Activated T-cell treated with anti-CD3 and anti-CD28 coated beads, Interleukin-2, amount 50 U/mL, for 24 hours (primary cell): ENCODE results near the gene PDE7B.

ENCODE experiments used
- DNase-seq: peaks from one replicate; pipeline ENCODE4 v3.0.0-alpha.2; 2020
- H3K27ac Mint-ChIP-seq: 2 replicates; pipeline ENCODE4 v1.8.0; 2020; ENCODE audit warnings: mild to moderate bottlenecking, mixed read lengths
- H3K27me3 Mint-ChIP-seq: 2 replicates; pipeline ENCODE4 v1.8.0; 2020; ENCODE audit warnings: mixed read lengths
- H3K36me3 Mint-ChIP-seq: 2 replicates; pipeline ENCODE4 v1.8.0; 2020; ENCODE audit warnings: low read depth, mixed read lengths
- H3K4me1 Mint-ChIP-seq: 2 replicates; pipeline ENCODE4 v1.8.0; 2020; ENCODE audit warnings: low read depth, mixed read lengths
- H3K4me3 Mint-ChIP-seq: 2 replicates; pipeline ENCODE4 v1.8.0; 2020; ENCODE audit warnings: mild to moderate bottlenecking, moderate library complexity, mixed read lengths
- H3K9me3 Mint-ChIP-seq: 2 replicates; pipeline ENCODE4 v1.8.0; 2020; ENCODE audit warnings: mixed read lengths

PDE7B gene

DNA sequence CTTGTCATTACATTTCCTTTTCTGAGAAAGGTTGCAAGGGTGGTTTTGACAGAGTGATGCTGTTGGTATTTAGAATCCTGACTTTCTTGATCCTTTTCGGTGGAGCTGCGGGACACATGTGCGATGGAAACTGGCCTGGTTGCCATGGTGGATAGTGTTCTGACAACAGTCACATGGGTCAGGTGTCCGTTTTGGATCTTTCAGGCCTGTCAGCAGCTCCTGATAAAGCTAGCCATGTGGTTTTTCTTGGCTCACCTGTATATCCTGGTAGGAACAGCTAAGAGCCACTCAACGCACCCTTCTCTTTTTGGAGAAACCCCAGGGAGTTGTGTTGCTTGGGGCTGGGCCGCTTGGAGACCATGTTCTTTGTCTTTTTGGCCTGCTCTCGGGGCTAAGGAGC, 221.2 kb downstream of the PDE7B start:
- Mint-ChIP-seq H3K4me1 (no peaks in the 10 kb centered on the region), H3K27ac (no peak overlapping the region), H3K36me3 (no peaks in the 10 kb centered on the region), H3K9me3 (no peaks in the 10 kb centered on the region), H3K27me3 (peaks cover 4% of the 10 kb centered on the region), H3K4me3 (no peak overlapping the region)
- no peak for DNase-seq

DNA sequence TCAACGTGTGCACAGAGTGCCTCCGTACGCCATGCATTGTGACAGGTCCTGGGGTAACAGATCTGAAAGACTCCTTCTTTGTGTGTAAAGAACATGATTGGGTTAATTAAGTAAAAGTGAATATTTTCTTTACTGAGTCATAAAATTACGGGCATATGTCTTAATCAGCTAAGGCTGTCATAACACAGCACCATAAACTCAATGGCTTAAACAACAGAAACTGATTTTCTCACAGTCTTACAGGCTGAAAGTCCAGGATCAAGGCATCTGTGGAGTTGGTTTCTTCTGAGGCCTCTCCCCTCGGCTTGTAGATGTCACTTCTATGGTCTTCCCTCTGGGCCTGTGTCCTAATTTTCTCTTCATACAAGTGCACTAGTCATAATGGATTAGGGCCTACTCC, 221.7 kb downstream of the PDE7B start:
- H3K4me1 Mint-ChIP-seq = no peaks in the 10 kb centered on the region
- no peaks in the 10 kb centered on the region for H3K36me3 Mint-ChIP-seq
- H3K4me3 Mint-ChIP-seq = no peak overlapping the region
- no peak overlapping the region for H3K27ac Mint-ChIP-seq
- no peak for DNase-seq
- H3K9me3 Mint-ChIP-seq = no peaks in the 10 kb centered on the region
- peaks cover 4% of the 10 kb centered on the region for H3K27me3 Mint-ChIP-seq

DNA sequence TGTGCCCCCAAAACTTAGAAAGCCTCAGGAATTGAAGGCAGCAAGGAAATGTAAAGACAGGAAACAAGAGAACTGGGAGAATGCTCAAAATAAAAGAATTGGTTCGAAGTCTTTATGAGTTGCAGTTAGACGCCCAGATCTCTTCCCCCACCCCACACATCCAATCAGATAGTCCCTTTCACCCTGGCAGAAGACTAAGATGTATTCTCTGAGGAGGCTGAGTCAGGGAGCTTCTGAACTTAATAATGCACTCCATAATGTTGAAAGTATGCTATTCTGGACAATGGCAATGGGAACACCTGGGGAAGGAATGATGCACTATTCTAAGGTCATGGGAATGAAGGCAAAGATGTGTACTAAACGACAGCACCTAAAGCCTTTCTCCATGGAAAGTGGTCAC, 225.0 kb downstream of the PDE7B start:
- no peaks in the 10 kb centered on the region for H3K4me1 Mint-ChIP-seq
- no peak for DNase-seq
- no peak overlapping the region for H3K4me3 Mint-ChIP-seq
- H3K27ac Mint-ChIP-seq = no peak overlapping the region
- no peaks in the 10 kb centered on the region for H3K36me3 Mint-ChIP-seq
- no peaks in the 10 kb centered on the region for H3K9me3 Mint-ChIP-seq
- peaks cover 4% of the 10 kb centered on the region for H3K27me3 Mint-ChIP-seq

DNA sequence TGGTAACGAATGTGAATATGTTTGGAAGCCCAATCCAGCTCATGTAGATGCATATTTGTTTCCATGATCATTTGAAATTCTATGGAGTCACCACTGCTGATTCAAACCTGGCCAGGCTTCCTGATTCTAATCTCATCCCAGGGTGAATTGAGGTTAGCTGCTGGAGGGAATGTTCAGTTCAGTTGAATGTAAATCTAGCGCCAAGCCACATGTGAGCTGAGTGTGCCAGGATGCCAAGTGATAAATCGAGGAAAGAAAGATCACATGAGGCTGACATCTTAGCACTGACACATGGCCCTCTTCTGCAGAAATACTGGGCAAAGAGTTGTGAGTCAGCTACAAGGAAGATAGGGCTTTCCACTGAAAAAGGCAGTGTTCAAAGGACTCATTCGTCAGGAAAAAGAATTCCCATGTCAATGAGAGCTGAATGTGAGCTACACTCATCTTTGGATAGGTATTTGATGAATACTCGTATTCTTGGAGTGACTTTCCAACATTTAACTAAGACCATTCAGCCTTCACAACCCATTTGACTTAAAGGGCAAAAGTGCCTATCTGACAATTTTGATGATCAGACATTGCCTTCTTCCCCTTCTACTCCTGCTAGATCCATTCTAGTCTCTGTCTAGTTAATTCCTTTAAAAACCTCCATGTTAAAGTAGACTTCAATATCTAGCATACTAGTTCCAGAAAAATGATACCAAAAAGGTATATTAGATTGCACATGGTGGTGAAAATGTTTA, 226.5 kb downstream of the PDE7B start:
- Mint-ChIP-seq H3K4me1 (no peaks in the 10 kb centered on the region), H3K27me3 (peaks cover 4% of the 10 kb centered on the region), H3K36me3 (no peaks in the 10 kb centered on the region), H3K27ac (no peak overlapping the region), H3K4me3 (no peak overlapping the region), H3K9me3 (no peaks in the 10 kb centered on the region)
- DNase-seq = no peak

DNA sequence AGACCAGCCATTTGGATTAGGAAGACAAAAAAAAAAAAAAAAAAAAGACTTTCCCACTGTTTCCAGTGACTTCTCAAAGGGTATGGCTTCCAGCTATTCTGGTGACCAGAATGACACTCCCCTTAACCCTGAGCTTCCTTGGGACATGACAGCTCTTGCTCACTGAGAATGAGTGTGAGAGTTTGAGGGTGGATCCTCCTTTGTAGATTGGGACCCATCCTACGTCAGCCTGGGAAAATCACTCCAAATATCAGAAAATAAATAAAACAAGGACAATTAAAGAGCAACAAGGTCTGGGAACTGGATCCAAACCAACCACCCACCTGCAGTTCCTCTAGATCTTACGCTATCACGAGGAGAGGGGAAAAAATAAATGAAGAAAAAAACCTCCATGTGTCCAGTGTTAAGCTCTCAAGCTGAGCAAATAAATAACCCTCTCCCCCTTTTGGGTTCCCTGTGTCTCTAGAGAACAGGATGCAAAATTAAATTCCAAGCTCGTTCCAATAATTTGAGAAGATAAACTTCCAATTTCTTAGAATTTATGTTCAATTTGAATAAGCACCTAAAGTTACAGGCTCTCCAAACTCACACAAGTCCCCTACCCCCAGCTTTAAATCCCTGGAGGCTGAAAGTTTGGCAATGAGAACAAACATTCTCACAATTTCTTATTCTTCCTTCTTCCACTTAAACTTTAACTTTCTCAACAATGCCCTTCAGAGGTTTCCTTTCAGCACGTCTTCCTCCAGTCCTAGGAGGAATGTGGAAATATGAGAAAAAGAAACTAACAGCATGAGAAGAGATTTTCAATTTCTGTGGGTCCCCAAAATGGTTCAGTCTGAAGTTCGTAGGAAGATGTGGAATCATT, 228.4 kb downstream of the PDE7B start:
- H3K9me3 Mint-ChIP-seq = no peaks in the 10 kb centered on the region
- no peaks in the 10 kb centered on the region for H3K36me3 Mint-ChIP-seq
- no peak overlapping the region for H3K27ac Mint-ChIP-seq
- peaks cover 4% of the 10 kb centered on the region for H3K27me3 Mint-ChIP-seq
- no peak for DNase-seq
- H3K4me1 Mint-ChIP-seq = no peaks in the 10 kb centered on the region
- no peak overlapping the region for H3K4me3 Mint-ChIP-seq

DNA sequence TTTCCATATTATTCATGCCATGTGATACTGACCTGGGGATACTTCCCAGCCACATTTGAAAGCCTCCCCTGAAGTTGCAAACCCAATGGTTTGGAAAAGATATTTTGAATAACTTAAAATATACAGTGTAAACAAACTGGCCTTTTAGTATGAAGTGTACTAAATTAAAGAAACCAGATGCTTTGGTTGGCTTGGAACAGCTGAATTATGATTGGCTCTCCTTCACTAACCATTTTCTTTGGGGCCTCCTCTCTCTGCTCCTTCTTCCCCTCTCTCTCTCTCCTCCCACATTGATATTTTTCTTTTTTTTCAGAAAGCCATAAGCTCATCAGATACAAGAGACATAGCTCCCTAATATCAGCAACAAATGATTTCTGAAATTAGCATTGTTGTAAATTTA, 232.0 kb downstream of the PDE7B start:
- no peak for DNase-seq
- Mint-ChIP-seq H3K27me3 (no peaks in the 10 kb centered on the region), H3K4me3 (no peak overlapping the region), H3K9me3 (no peaks in the 10 kb centered on the region), H3K36me3 (no peaks in the 10 kb centered on the region), H3K4me1 (no peaks in the 10 kb centered on the region), H3K27ac (no peak overlapping the region)

DNA sequence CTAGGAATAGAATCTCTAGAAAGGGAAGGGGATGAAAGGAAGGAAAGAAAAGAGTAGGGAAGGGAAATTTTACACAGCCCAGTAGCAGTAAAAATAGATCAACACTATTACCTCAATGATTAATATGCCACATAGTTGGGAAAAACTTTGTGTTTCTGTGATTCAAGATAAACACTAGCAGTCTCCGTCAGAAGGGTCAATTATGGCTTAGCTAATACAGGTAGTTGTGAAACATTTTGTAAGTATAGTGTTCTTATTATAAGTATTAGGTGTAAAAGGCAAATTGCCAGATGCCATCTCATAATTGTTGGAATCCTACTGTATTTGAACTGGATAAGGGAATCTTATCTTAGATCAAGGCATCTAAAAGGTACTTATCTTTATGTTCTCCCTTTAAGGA, 232.9 kb downstream of the PDE7B start:
- Mint-ChIP-seq H3K4me1 (no peaks in the 10 kb centered on the region), H3K36me3 (no peaks in the 10 kb centered on the region), H3K27ac (no peak overlapping the region), H3K27me3 (no peaks in the 10 kb centered on the region), H3K9me3 (no peaks in the 10 kb centered on the region), H3K4me3 (no peak overlapping the region)
- no peak for DNase-seq

DNA sequence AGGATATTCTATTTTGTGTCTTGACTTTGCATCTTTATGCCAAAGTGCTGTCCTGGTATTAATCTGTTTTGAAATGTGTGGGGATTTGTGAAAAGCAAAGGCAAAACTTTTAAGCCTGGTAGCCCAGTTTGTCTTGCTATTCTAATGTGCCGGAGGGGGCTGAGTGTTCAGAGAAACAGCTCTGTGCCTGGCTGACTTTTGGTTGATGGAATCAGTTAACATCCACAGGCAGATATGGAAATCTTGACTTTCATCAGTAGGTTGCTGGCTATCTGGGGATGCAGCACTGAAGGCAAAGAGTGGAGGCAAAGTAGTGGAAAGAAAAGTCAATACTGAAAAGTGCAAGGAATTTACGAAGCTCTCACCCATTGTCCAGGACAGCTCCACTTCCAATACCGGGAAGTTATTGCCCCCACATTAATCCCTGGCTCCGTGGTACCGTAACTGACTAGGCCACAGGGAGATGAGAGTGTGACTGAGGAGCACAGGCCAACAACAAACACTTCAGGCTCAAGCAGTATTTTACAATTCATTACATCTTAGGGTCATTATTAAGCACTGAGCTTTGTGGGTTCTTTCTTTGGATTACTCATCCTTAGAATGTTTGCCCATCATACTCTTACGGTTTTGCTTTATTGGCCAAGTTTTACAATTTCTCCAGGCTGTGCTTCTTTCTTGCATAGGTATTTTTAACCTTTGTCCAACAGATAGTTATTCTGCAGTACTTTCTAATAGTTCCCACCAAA, 234.0 kb downstream of the PDE7B start:
- H3K4me3 Mint-ChIP-seq = no peak overlapping the region

DNA sequence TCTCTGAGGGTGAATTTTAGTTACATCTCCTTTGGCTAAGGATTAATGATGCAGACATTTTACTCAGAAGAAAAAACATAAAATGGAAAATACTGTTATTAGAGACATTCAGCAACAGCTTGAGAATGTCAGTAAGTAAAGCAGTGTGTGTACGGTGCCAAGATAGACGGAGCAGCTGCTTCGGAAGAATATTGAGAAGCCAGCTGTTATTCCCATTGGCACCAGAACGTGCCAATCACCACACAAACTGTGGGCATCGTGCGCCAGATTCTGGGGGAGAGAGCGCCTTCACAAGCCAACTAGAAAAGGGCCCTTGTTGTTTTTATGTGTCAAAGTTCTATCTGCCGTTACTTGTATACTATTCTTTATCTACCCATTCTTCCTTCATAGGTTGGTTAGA, 235.2 kb downstream of the PDE7B start:
- no peak for DNase-seq

More for the DNA sequence above, 234.0 kb downstream of the PDE7B start:
- DNase-seq = no peak
- Mint-ChIP-seq H3K4me1 (no peaks in the 10 kb centered on the region), H3K36me3 (no peaks in the 10 kb centered on the region), H3K27ac (no peak overlapping the region), H3K9me3 (no peaks in the 10 kb centered on the region), H3K27me3 (no peaks in the 10 kb centered on the region)

DNA sequence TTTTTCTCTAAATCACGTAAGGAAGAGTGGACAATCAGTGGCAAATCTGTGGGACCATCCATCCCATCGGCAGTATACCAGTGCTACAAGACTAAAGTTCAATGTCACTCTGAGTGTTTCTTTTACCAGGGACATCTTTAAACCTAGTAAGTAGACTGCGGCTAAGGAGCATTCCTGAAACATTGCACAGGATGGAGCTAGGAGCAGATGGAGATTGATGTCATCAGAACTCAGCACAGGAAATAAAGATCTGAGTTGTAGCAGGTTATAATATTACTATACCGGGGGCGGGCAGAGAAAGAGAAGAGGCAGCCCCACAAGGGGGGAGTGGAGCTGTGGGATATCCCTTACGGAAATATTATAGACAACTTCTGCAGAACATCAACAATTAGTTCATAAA, 236.5 kb downstream of the PDE7B start:
- Mint-ChIP-seq H3K4me1 (no peaks in the 10 kb centered on the region), H3K36me3 (no peaks in the 10 kb centered on the region), H3K27me3 (no peaks in the 10 kb centered on the region), H3K27ac (no peak overlapping the region), H3K9me3 (no peaks in the 10 kb centered on the region), H3K4me3 (no peak overlapping the region)
- no peak for DNase-seq

More for the DNA sequence above, 235.2 kb downstream of the PDE7B start:
- Mint-ChIP-seq H3K9me3 (no peaks in the 10 kb centered on the region), H3K27me3 (no peaks in the 10 kb centered on the region), H3K36me3 (no peaks in the 10 kb centered on the region), H3K4me1 (no peaks in the 10 kb centered on the region), H3K4me3 (no peak overlapping the region), H3K27ac (no peak overlapping the region)

DNA sequence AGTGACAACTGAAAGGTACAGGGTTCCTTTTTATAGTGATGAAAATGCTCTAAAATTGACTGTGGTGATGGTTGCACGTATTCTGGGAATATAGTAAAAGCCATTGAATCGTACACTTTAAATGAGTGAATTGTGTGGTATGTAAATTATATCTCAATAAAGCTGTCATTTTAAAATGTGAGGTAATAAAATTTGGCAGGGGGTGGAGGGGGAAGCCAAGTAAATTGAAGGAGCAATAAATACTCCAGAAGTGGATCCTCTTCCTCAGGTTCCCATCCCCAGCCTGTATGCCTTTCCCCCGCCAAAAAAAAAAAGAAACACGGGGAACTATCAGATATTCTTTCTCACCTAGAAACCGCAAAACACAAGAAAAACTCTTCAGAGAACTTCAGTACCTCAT, 237.2 kb downstream of the PDE7B start:
- Mint-ChIP-seq H3K36me3 (no peaks in the 10 kb centered on the region), H3K9me3 (no peaks in the 10 kb centered on the region), H3K4me3 (no peak overlapping the region), H3K27ac (no peak overlapping the region), H3K4me1 (no peaks in the 10 kb centered on the region), H3K27me3 (no peaks in the 10 kb centered on the region)
- DNase-seq = no peak

DNA sequence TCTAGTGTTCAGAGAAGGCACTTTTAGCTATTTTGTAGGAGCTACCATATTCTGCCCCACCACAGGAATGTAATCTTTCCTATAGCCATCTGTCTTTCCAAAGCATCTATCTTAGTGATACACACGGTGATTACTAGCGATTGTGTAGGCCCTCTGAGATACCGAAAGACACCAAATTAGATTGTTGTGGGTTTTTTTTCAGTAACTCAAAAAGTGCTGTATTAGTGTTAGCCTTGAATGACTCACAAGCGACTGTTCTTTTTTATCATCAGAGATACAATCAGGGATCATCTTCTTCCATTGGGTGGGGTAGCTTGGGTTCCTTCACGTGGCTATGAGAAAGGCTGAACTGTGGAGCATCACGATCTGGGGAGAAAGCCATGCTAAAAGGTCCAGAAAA, 238.4 kb downstream of the PDE7B start:
- H3K27ac Mint-ChIP-seq = no peak overlapping the region
- no peaks in the 10 kb centered on the region for H3K4me1 Mint-ChIP-seq
- H3K27me3 Mint-ChIP-seq = no peaks in the 10 kb centered on the region
- H3K4me3 Mint-ChIP-seq = no peak overlapping the region
- H3K9me3 Mint-ChIP-seq = peaks cover 8% of the 10 kb centered on the region
- no peak for DNase-seq
- no peaks in the 10 kb centered on the region for H3K36me3 Mint-ChIP-seq

DNA sequence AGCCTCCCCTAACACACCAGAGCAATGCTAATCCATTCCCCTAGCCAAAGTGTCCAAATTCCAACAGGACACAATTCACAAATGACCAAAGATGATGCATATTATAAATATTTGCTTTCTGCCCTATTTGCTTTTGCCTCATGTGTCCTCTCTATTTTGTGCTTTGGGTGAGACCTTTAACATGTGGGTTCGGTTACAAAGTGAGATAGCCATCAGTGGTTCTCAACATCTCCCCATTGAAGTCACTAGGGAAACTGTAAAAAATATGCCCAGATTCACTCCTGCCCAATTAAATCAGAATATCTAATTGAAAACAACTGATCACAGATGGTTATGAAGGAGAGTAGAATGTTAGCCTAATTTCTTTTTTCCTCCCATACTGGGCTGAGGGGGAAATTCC, 239.4 kb downstream of the PDE7B start:
- no peaks in the 10 kb centered on the region for H3K27me3 Mint-ChIP-seq

DNA sequence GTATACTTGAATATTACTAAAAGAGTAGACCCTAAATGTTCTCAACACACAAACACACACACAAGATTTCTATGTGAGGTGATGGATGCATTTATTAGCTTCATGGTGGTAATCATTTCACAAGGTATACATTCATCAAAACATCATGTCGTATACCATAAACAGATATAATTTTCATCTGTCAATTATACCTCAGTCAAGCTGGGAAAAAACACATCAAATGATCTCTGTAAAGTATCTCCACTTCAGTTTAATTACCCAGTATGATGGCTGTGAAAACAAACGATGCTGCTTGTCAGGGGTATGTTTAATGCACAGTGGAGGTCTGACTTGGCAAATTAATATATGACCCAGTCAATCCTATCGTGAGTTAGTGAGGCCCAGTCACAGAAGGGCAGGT, 241.4 kb downstream of the PDE7B start:
- Mint-ChIP-seq H3K4me1 (no peaks in the 10 kb centered on the region), H3K27me3 (no peaks in the 10 kb centered on the region), H3K9me3 (peaks cover 8% of the 10 kb centered on the region), H3K36me3 (no peaks in the 10 kb centered on the region), H3K4me3 (no peak overlapping the region), H3K27ac (no peak overlapping the region)
- no peak for DNase-seq

More for the DNA sequence above, 239.4 kb downstream of the PDE7B start:
- no peak overlapping the region for H3K4me3 Mint-ChIP-seq
- peaks cover 8% of the 10 kb centered on the region for H3K9me3 Mint-ChIP-seq
- H3K36me3 Mint-ChIP-seq = no peaks in the 10 kb centered on the region
- no peak overlapping the region for H3K27ac Mint-ChIP-seq
- no peak for DNase-seq
- H3K4me1 Mint-ChIP-seq = no peaks in the 10 kb centered on the region

DNA sequence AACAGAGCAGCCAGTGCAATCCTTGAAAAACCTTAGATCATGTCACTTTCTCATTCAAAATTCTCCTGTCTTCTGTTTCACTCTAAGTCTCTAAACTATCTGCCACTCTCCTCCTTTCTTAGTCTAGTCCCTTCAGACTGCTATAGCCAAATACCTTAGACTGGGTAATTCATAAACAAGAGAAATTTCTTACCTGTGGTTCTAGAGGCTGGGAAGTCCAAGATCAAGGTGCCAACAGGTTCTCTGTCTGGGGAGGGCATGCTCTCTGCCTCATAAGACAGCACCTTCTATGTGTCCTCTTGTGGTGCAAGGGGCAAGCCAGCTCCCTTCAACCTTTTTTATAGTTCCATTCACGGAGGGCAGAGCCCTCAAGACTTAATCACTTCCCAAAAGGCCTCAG, 242.3 kb downstream of the PDE7B start:
- no peaks in the 10 kb centered on the region for H3K27me3 Mint-ChIP-seq
- no peaks in the 10 kb centered on the region for H3K4me1 Mint-ChIP-seq
- H3K4me3 Mint-ChIP-seq = no peak overlapping the region
- H3K9me3 Mint-ChIP-seq = peaks cover 8% of the 10 kb centered on the region
- no peak overlapping the region for H3K27ac Mint-ChIP-seq
- H3K36me3 Mint-ChIP-seq = no peaks in the 10 kb centered on the region
- no peak for DNase-seq
